Measurements from ENCODE around the gene TNFAIP2. TPM values are rescaled to one million over a fixed set of nuclear protein-coding genes. Genes with fewer than 3 reads are reported as not detected.

Gene TNFAIP2
- total and polyA plus RNA-seq, 4 donors, result 65.6 to 519 (median 226) TPM

GRCh38 chr14:103107941-103108748 is 15.1 kb upstream of the TNFAIP2 start:
- ATAC-seq (ENCODE audit: insufficient read depth, low FRiP score), result no peak
- peaks cover 0 to 38% (median 11%) of the 10 kb centered on the region in 5 donors for H3K4me1 ChIP-seq (ENCODE audit: control insufficient read depth in 5 of 5, insufficient read depth in 5 of 5, low read length in 5 of 5)
- no peaks in the 10 kb centered on the region for H3K36me3 ChIP-seq (ENCODE audit: control insufficient read depth in 4 of 4, insufficient read depth in 4 of 4, low read length in 4 of 4)
- WGBS, 2 donors, result 89% methylated on average over 26 to 28 of the region's 28 CpGs
- H3K27ac ChIP-seq (ENCODE audit: low read depth in 1 of 2, low read length in 1 of 2), result no peak overlapping the region
- H3K9ac ChIP-seq (ENCODE audit: insufficient read depth in 1 of 2, low read length in 2 of 2), result no peak overlapping the region
- no peak for DNase-seq
- no peak for TF ChIP-seq CTCF (IDR thresholded peaks at IDR 0.05; ENCODE audit: control extremely low read depth, extremely low read depth)
- H3K4me3 ChIP-seq, result no peak overlapping the region
- peaks cover 0 to 18% (median 7%) of the 10 kb centered on the region in 3 donors for H3K27me3 ChIP-seq (ENCODE audit: control insufficient read depth in 3 of 3, insufficient read depth in 3 of 3, low read length in 2 of 3)
- H3K9me3 ChIP-seq (ENCODE audit: control insufficient read depth in 4 of 4, insufficient read depth in 3 of 4, low read length in 3 of 4), result no peaks in the 10 kb centered on the region

GRCh38 chr14:103108749-103109207 is 14.5 kb upstream of the TNFAIP2 start:
- DNase-seq (no peak), ATAC-seq (ENCODE audit: insufficient read depth, low FRiP score) (no peak)
- Histone ChIP-seq H3K9ac (ENCODE audit: insufficient read depth in 1 of 2, low read length in 2 of 2) (no peak overlapping the region), H3K27ac (ENCODE audit: low read depth in 1 of 2, low read length in 1 of 2) (no peak overlapping the region), H3K9me3 (ENCODE audit: control insufficient read depth in 4 of 4, insufficient read depth in 3 of 4, low read length in 3 of 4) (no peaks in the 10 kb centered on the region), H3K36me3 (ENCODE audit: control insufficient read depth in 4 of 4, insufficient read depth in 4 of 4, low read length in 4 of 4) (no peaks in the 10 kb centered on the region), H3K4me3 (no peak overlapping the region), H3K27me3 (ENCODE audit: control insufficient read depth in 3 of 3, insufficient read depth in 3 of 3, low read length in 2 of 3) (peaks cover 0 to 12% (median 2%) of the 10 kb centered on the region in 3 donors), H3K4me1 (ENCODE audit: control insufficient read depth in 5 of 5, insufficient read depth in 5 of 5, low read length in 5 of 5) (peaks cover 0 to 32% (median 11%) of the 10 kb centered on the region in 5 donors)
- WGBS, 2 donors, result 39% methylated on average over 8 to 9 of the region's 9 CpGs
- TF ChIP-seq CTCF (IDR thresholded peaks at IDR 0.05; ENCODE audit: control extremely low read depth, extremely low read depth), result no peak

- no peak for TF ChIP-seq CTCF (IDR thresholded peaks at IDR 0.05; ENCODE audit: control extremely low read depth, extremely low read depth)
- no peaks in the 10 kb centered on the region for H3K9me3 ChIP-seq (ENCODE audit: control insufficient read depth in 4 of 4, insufficient read depth in 3 of 4, low read length in 3 of 4)
- DNase-seq (peak; percentile 58 to 68 (median 64)), ATAC-seq (ENCODE audit: insufficient read depth, low FRiP score) (no peak)
- H3K4me3 ChIP-seq, result no peak overlapping the region
- WGBS, 2 donors, result 62 to 76% methylated on average over 32 of the region's 32 CpGs
- peak overlapping the region in 1 of 2 donors; percentile 79 for H3K27ac ChIP-seq (ENCODE audit: low read depth in 1 of 2, low read length in 1 of 2)
- peaks cover 0 to 5% (median 0%) of the 10 kb centered on the region in 3 donors for H3K27me3 ChIP-seq (ENCODE audit: control insufficient read depth in 3 of 3, insufficient read depth in 3 of 3, low read length in 2 of 3)
- H3K4me1 ChIP-seq (ENCODE audit: control insufficient read depth in 5 of 5, insufficient read depth in 5 of 5, low read length in 5 of 5), result peaks cover 0 to 30% (median 5%) of the 10 kb centered on the region in 5 donors
- H3K9ac ChIP-seq (ENCODE audit: insufficient read depth in 1 of 2, low read length in 2 of 2), result no peak overlapping the region
- H3K36me3 ChIP-seq (ENCODE audit: control insufficient read depth in 4 of 4, insufficient read depth in 4 of 4, low read length in 4 of 4), result no peaks in the 10 kb centered on the region
These were observed 13.5 kb upstream of the TNFAIP2 start for GRCh38 chr14:103109535-103110441.
